IMR-90 (cell line): ENCODE measurements around the gene SLIT3. TPM values are rescaled to one million over a fixed set of nuclear protein-coding genes. Genes with fewer than 3 reads are reported as not detected.

Experiments used
- ATAC-seq: fragments of 200-7000 bp; cut with Tn5 transposase; 2 replicates; pipeline ENCODE4 v1.9.1; 2020; ENCODE audit warnings: low read depth, mild to moderate bottlenecking, moderate library complexity
- BruUV-seq: library from RNA; stranded (reverse); fragments of 400-500 nt; replicated peaks from 2 replicates; lab custom pipeline; 2021; lab: Mats Ljungman, UMichigan
- CTCF ChIA-PET: fragments of 300-600 bp; formaldehyde crosslinking; extraction: SDS; loops from one replicate; lab custom pipeline; 2021; ENCODE audit warnings: antibody characterized with exemption; lab: Yijun Ruan, JAX
- POLR2A ChIA-PET: fragments of 300-600 bp; sonication (Branson Sonifier 250); formaldehyde crosslinking; loops from one replicate; lab custom pipeline; 2022; ENCODE audit warnings: antibody characterized with exemption; ENCODE audit not compliant: unreplicated experiment; lab: Charles Lee
- DNase-seq: peaks from one replicate; pipeline ENCODE4 v3.0.0; 2013
- H2AFZ ChIP-seq: replicated peaks from 2 replicates; pipeline ENCODE3; 2013; ENCODE audit warnings: low read length, mild to moderate bottlenecking; ENCODE audit not compliant: poor library complexity
- H2AK5ac ChIP-seq: 2 replicates; pipeline ENCODE4 v1.6.1; 2013; ENCODE audit warnings: low read depth, low read length, inconsistent platforms
- H2AK9ac ChIP-seq: replicated peaks from 2 replicates; pipeline ENCODE3; 2013; ENCODE audit warnings: mild to moderate bottlenecking, low read depth, low read length, moderate library complexity; ENCODE audit not compliant: poor library complexity
- H2BK120ac ChIP-seq: 2 replicates; pipeline ENCODE4 v1.6.1; 2013; ENCODE audit warnings: low read depth, low read length, inconsistent platforms
- H2BK15ac ChIP-seq: 3 replicates; pipeline ENCODE4 v1.6.1; 2013; ENCODE audit warnings: low read depth, low read length, inconsistent platforms
- H2BK20ac ChIP-seq: 2 replicates; pipeline ENCODE4 v1.6.1; 2013; ENCODE audit warnings: low read depth, mild to moderate bottlenecking, inconsistent platforms, low read length, moderate library complexity
- H2BK5ac ChIP-seq: 2 replicates; pipeline ENCODE4 v1.6.1; 2013; ENCODE audit warnings: mild to moderate bottlenecking, low read depth, low read length, inconsistent platforms; ENCODE audit not compliant: poor library complexity, severe bottlenecking
- H3K14ac ChIP-seq: replicated peaks from 2 replicates; pipeline ENCODE4 v1.6.1; 2013; ENCODE audit warnings: low read depth, low read length, inconsistent platforms
- H3K18ac ChIP-seq: 2 replicates; pipeline ENCODE4 v1.6.1; 2013; ENCODE audit warnings: low read depth, low read length, control low read depth
- H3K23ac ChIP-seq: 2 replicates; pipeline ENCODE4 v1.6.1; 2013; ENCODE audit warnings: low read depth, low read length, inconsistent platforms
- H3K27ac ChIP-seq: 2 replicates; pipeline ENCODE4 v1.5.1; 2013; ENCODE audit warnings: mild to moderate bottlenecking, control low read depth, low read length; ENCODE audit not compliant: insufficient read depth
- H3K27me3 ChIP-seq: 2 replicates; pipeline ENCODE4 v1.6.1; 2013; ENCODE audit warnings: low read length; ENCODE audit not compliant: control insufficient read depth, insufficient read depth
- H3K36me3 ChIP-seq: 2 replicates; pipeline ENCODE4 v1.6.1; 2013; ENCODE audit warnings: low read length, mixed read lengths; ENCODE audit not compliant: control insufficient read depth, insufficient read depth
- H3K4ac ChIP-seq: 2 replicates; pipeline ENCODE4 v1.6.1; 2013; ENCODE audit warnings: low read depth, low read length, inconsistent platforms
- H3K4me1 ChIP-seq: 2 replicates; pipeline ENCODE4 v1.6.1; 2013; ENCODE audit warnings: low read length, mixed read lengths; ENCODE audit not compliant: control insufficient read depth, insufficient read depth
- H3K4me2 ChIP-seq: 2 replicates; pipeline ENCODE4 v1.6.1; 2013; ENCODE audit warnings: low read depth, mild to moderate bottlenecking, control low read depth, low read length, moderate library complexity
- H3K4me3 ChIP-seq: 2 replicates; pipeline ENCODE4 v1.5.1; 2013; ENCODE audit warnings: low read depth, mild to moderate bottlenecking, control low read depth, low read length, moderate library complexity; ENCODE audit not compliant: insufficient read depth
- H3K56ac ChIP-seq: 2 replicates; pipeline ENCODE4 v1.6.1; 2013; ENCODE audit warnings: low read length, inconsistent platforms; ENCODE audit not compliant: insufficient read depth; ENCODE audit errors: extremely low read depth
- H3K79me1 ChIP-seq, 2 experiments: 2 replicates each; pipeline ENCODE4 v1.6.1; 2013; ENCODE audit warnings: low read length in 2 of 2, inconsistent platforms in 1 of 2, low read depth in 1 of 2
- H3K9ac ChIP-seq: 2 replicates; pipeline ENCODE4 v1.6.1; 2013; ENCODE audit warnings: low read depth, low read length, control low read depth
- H3K9me1 ChIP-seq: 2 replicates; pipeline ENCODE4 v1.6.1; 2013; ENCODE audit warnings: low read length, inconsistent platforms; ENCODE audit not compliant: insufficient read depth
- H3K9me3 ChIP-seq: 2 replicates; pipeline ENCODE4 v1.6.1; 2013; ENCODE audit warnings: low read length; ENCODE audit not compliant: control insufficient read depth, insufficient read depth
- H4K20me1 ChIP-seq: 2 replicates; pipeline ENCODE4 v1.6.1; 2013; ENCODE audit warnings: low read length, inconsistent platforms; ENCODE audit not compliant: insufficient read depth
- H4K5ac ChIP-seq: 2 replicates; pipeline ENCODE4 v1.6.1; 2013; ENCODE audit warnings: mild to moderate bottlenecking, low read depth, low read length, control low read depth
- H4K8ac ChIP-seq, 2 experiments: 2 replicates each; pipeline ENCODE4 v1.6.1; 2013; ENCODE audit warnings: low read depth in 2 of 2, low read length in 2 of 2, control low read depth in 1 of 2, inconsistent platforms in 1 of 2
- H4K91ac ChIP-seq: 2 replicates; pipeline ENCODE4 v1.6.1; 2013; ENCODE audit warnings: low read depth, low read length, inconsistent platforms; ENCODE audit not compliant: insufficient read depth
- BHLHE40 ChIP-seq: fragments of 150-350 bp; IDR thresholded peaks from 2 replicates; pipeline ENCODE4 v1.6.1; 2016; ENCODE audit warnings: mild to moderate bottlenecking, low read depth, low read length
- CHD1 ChIP-seq: IDR thresholded peaks from 2 replicates; pipeline ENCODE4 v1.6.1; 2012; ENCODE audit warnings: low read depth, low read length, improper control_type of control experiment
- FOS ChIP-seq: fragments of 150-350 bp; IDR thresholded peaks from 2 replicates; pipeline ENCODE4 v1.6.1; 2016; ENCODE audit warnings: low read depth, low read length
- MAFK ChIP-seq: IDR thresholded peaks from 2 replicates; pipeline ENCODE4 v1.6.1; 2012; ENCODE audit warnings: low read depth, low read length, improper control_type of control experiment
- MAZ ChIP-seq: IDR thresholded peaks from 2 replicates; pipeline ENCODE4 v1.6.1; 2012; ENCODE audit warnings: low read depth, mild to moderate bottlenecking, low read length, improper control_type of control experiment, moderate library complexity, borderline replicate concordance
- RAD21 ChIP-seq: IDR thresholded peaks from 2 replicates; pipeline ENCODE4 v1.6.1; 2012; ENCODE audit warnings: low read length, improper control_type of control experiment
- RCOR1 ChIP-seq: IDR thresholded peaks from 2 replicates; pipeline ENCODE4 v1.6.1; 2012; ENCODE audit warnings: mild to moderate bottlenecking, low read length, improper control_type of control experiment; ENCODE audit not compliant: insufficient replicate concordance
- WGBS, 2 experiments: methylation state at CpG; one replicate each; pipeline versions ENCODE4 v1.1.5 to v1.1.7; 2013; ENCODE audit warnings: missing lambda C conversion rate in 2 of 2; ENCODE audit not compliant: insufficient read length in 1 of 2; ENCODE audit errors: extremely low coverage in 2 of 2; 5-methylcytosine and 5-hydroxymethylcytosine counted together
- dilution Hi-C: fragments of 300-500 bp; cut with HindIII; formaldehyde crosslinking; loops from one replicate; pipeline ENCODE4 v1.14.3; 2018; ENCODE audit warnings: low sequenced_read_pairs; ENCODE audit not compliant: unreplicated experiment
- in situ Hi-C: fragments of 300-500 bp; cut with MboI; formaldehyde crosslinking; loops from 3 replicates; pipeline ENCODE4 v1.14.3; 2019; ENCODE audit warnings: low sequenced_read_pairs, inconsistent platforms, mixed read lengths
- intact Hi-C: fragments of 100-400 bp; cut with micrococcal nuclease; formaldehyde crosslinking; loops from 2 replicates; pipeline ENCODE4 v1.10.0; 2022
- polyA plus RNA-seq, 3 experiments: library from polyadenylated mRNA; depleted of rRNA; stranded (reverse); fragments of >200 nt; gene quantifications; 2 replicates each; pipeline ENCODE4 v1.2.3, GENCODE V29; 2012; ENCODE audit warnings: low replicate concordance in 1 of 3
- total RNA-seq: library from RNA; depleted of rRNA; stranded (reverse); fragments of >200 nt; gene quantifications from 2 replicates; pipeline ENCODE4 v1.2.3, GENCODE V29; 2012
- TF ChIP-seq, protein P1 (sequence below): conservative IDR thresholded peaks from 2 replicates; pipeline ENCODE4 v1.5.1; 2012; ENCODE audit warnings: mild to moderate bottlenecking, low read depth, low read length, improper control_type of control experiment

SLIT3 gene
- total and polyA plus RNA-seq, 2 of the 4 experiments (the other 2 are of a cell fraction), result 0.18 to 0.50 TPM

DNA sequence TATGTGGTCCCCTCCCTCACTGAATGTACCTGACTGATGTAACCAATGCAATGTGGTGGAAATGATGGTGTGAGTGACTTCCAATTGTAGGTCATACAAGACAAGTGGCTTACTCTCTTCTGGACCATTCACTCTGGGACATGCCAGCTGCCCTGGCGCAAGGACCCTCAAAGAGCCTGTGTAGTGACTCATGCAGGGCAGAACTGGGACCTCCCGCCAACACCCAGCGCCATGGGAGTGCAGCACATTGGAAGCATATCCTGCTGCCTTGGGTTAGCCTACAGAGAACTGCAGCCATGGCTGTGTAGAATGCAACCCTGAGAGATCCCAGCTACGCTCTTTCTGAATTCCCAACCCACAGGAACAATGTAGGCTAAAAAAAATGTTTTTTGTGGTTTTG is 631.8 kb downstream of the SLIT3 start:
- Histone ChIP-seq H4K20me1 (no peaks in the 10 kb centered on the region), H3K56ac (no peak overlapping the region), H3K4ac (no peak overlapping the region), H2BK15ac (no peak overlapping the region), H3K14ac (no peak overlapping the region), H2BK120ac (no peak overlapping the region), H3K18ac (no peak overlapping the region), H3K23ac (no peak overlapping the region), H3K27me3 (no peaks in the 10 kb centered on the region), H3K4me2 (no peak overlapping the region), H3K4me3 (no peak overlapping the region), H4K91ac (no peak overlapping the region), H3K36me3 (no peaks in the 10 kb centered on the region), H4K8ac (no peak overlapping the region), H2AFZ (no peak overlapping the region), H3K9me3 (no peaks in the 10 kb centered on the region), H4K5ac (no peak overlapping the region), H2BK20ac (no peak overlapping the region), H3K9ac (no peak overlapping the region), H2BK5ac (no peak overlapping the region), H3K27ac (no peak overlapping the region), H3K79me1 (no peaks in the 10 kb centered on the region), H3K4me1 (no peaks in the 10 kb centered on the region), H3K9me1 (no peaks in the 10 kb centered on the region), H2AK5ac (no peak overlapping the region), H2AK9ac (no peak overlapping the region)
- TF ChIP-seq MAZ (no peak), CHD1 (no peak), RCOR1 (no peak), RAD21 (no peak), MAFK (no peak), FOS (no peak), BHLHE40 (no peak)
- TF ChIP-seq, protein P1, sequence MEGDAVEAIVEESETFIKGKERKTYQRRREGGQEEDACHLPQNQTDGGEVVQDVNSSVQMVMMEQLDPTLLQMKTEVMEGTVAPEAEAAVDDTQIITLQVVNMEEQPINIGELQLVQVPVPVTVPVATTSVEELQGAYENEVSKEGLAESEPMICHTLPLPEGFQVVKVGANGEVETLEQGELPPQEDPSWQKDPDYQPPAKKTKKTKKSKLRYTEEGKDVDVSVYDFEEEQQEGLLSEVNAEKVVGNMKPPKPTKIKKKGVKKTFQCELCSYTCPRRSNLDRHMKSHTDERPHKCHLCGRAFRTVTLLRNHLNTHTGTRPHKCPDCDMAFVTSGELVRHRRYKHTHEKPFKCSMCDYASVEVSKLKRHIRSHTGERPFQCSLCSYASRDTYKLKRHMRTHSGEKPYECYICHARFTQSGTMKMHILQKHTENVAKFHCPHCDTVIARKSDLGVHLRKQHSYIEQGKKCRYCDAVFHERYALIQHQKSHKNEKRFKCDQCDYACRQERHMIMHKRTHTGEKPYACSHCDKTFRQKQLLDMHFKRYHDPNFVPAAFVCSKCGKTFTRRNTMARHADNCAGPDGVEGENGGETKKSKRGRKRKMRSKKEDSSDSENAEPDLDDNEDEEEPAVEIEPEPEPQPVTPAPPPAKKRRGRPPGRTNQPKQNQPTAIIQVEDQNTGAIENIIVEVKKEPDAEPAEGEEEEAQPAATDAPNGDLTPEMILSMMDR, result no peak
- in situ Hi-C loops (no loop called here), dilution Hi-C loops (no loop called here), intact Hi-C loops (no loop called here)
- BruUV-seq, result no TSS peak
- no peak for ATAC-seq
- 83% methylated on average over 3 of the region's 4 CpGs; no CpG with 5 or more reads in 1 of the 2 experiments for WGBS, 2 experiments
- ChIA-PET CTCF (no interaction called here), POLR2A (no interaction called here)
- DNase-seq, result no peak
